K562 (cell line): Measurements from ENCODE around the gene FOXO4. TPM values are rescaled to one million over a fixed set of nuclear protein-coding genes. Genes with fewer than 3 reads are reported as not detected.

Experiments used
- ATAC-seq: fragments of 200-7000 bp; cut with Tn5 transposase; 3 replicates; pipeline ENCODE4 v1.9.1; 2020; ENCODE audit warnings: moderate library complexity
- BruUV-seq: library from RNA; stranded (reverse); fragments of 400-500 nt; replicated peaks from 2 replicates; lab custom pipeline; 2021; lab: Mats Ljungman, UMichigan
- CTCF ChIA-PET: fragments of 300-600 bp; formaldehyde crosslinking; extraction: SDS; loops from one replicate; lab custom pipeline; 2021; ENCODE audit warnings: low intra/inter-chr PET ratio; lab: Yijun Ruan, JAX
- POLR2A ChIA-PET: fragments of 300-600, 350-650 bp; sonication (Branson Sonifier 250); formaldehyde crosslinking; extraction: SDS; loops from one replicate; lab custom pipeline; 2021; ENCODE audit warnings: antibody characterized with exemption, inconsistent platforms; lab: Yijun Ruan, JAX
- DNase-seq, 4 experiments: peaks; one replicate each; pipeline versions ENCODE4 v3.0.0 to v3.0.0-alpha.2; 2011 to 2018; ENCODE audit warnings: low spot score in 3 of 4, mixed read lengths in 3 of 4; ENCODE audit errors: extremely low read depth in 1 of 4
- FAIRE-seq: peaks from 2 replicates; lab custom pipeline; 2011; peaks lifted over from hg19 to GRCh38; lab: Jason Lieb, UNC
- H2AFZ ChIP-seq: 2 replicates; pipeline ENCODE4 v1.6.0; 2011; ENCODE audit warnings: low read depth, low read length, control low read depth, inconsistent platforms
- H3K27ac ChIP-seq: fragments of 200-600 bp; 3 replicates; pipeline ENCODE4 v1.8.0; 2011; ENCODE audit warnings: low read depth, mild to moderate bottlenecking, control low read depth, inconsistent platforms, low read length, moderate library complexity, mixed read lengths; ENCODE audit errors: extremely low read depth
- H3K27me3 ChIP-seq, 2 experiments: fragments of 300-600 bp in 1 of 2; 2 replicates in 1 of 2; 3 replicates in 1 of 2; pipeline versions ENCODE4 v1.6.0 to v1.8.0; 2011; ENCODE audit warnings: inconsistent platforms in 2 of 2, low read length in 2 of 2, mild to moderate bottlenecking in 1 of 2, mixed read lengths in 1 of 2, moderate library complexity in 1 of 2; ENCODE audit not compliant: control insufficient read depth in 2 of 2, insufficient read depth in 2 of 2
- H3K36me3 ChIP-seq: fragments of 300-600 bp; 3 replicates; pipeline ENCODE4 v1.8.0; 2011; ENCODE audit warnings: mild to moderate bottlenecking, low read length, inconsistent platforms; ENCODE audit not compliant: control insufficient read depth, insufficient read depth
- H3K4me1 ChIP-seq, 2 experiments: fragments of 200-600 bp in 1 of 2; replicated peaks in 1 of 2; 2 replicates in 1 of 2; 3 replicates in 1 of 2; pipeline versions ENCODE4 v1.5.1 to v1.8.0; 2011; ENCODE audit warnings: inconsistent platforms in 2 of 2, low read length in 2 of 2, mild to moderate bottlenecking in 1 of 2, mixed read lengths in 1 of 2, moderate library complexity in 1 of 2; ENCODE audit not compliant: control insufficient read depth in 2 of 2, insufficient read depth in 2 of 2
- H3K4me2 ChIP-seq: 2 replicates; pipeline ENCODE4 v1.6.1; 2011; ENCODE audit warnings: low read length, control low read depth, inconsistent platforms, mixed read lengths; ENCODE audit not compliant: insufficient read depth
- H3K4me3 ChIP-seq: fragments of 200-600 bp; sonication (generic), shearing (Covaris generic); 2 replicates; pipeline ENCODE4 v1.5.1; 2016; ENCODE audit warnings: control low read depth, inconsistent platforms
- H3K79me2 ChIP-seq: fragments of 200-600 bp; 3 replicates; pipeline ENCODE4 v1.8.0; 2011; ENCODE audit warnings: low read length, inconsistent platforms; ENCODE audit not compliant: control insufficient read depth, insufficient read depth
- H3K9ac ChIP-seq, 2 experiments: 2 replicates each; pipeline versions ENCODE4 v1.6.0 to v1.6.1; 2011; ENCODE audit warnings: low read depth in 2 of 2, low read length in 2 of 2, control low read depth in 1 of 2, inconsistent platforms in 1 of 2, mild to moderate bottlenecking in 1 of 2, mixed read lengths in 1 of 2; ENCODE audit not compliant: insufficient read depth in 1 of 2
- H3K9me1 ChIP-seq: one replicate; pipeline ENCODE4 v1.6.0; 2011; ENCODE audit warnings: inconsistent platforms, mild to moderate bottlenecking, low read length, moderate library complexity; ENCODE audit not compliant: control insufficient read depth, insufficient read depth
- H3K9me3 ChIP-seq: replicated peaks from 2 replicates; pipeline ENCODE4 v1.5.1; 2011; ENCODE audit warnings: low read depth, low read length, inconsistent platforms; ENCODE audit not compliant: control insufficient read depth, insufficient read depth
- H4K20me1 ChIP-seq: replicated peaks from 2 replicates; pipeline ENCODE4 v1.6.1; 2011; ENCODE audit warnings: low read length, inconsistent platforms, mixed read lengths; ENCODE audit not compliant: control insufficient read depth, insufficient read depth
- ATF4 ChIP-seq: fragments of 450-650 bp; formaldehyde crosslinking; IDR thresholded peaks from 2 replicates; pipeline ENCODE4 v1.4.0; 2022; ENCODE audit warnings: mild to moderate bottlenecking, moderate library complexity
- CHD7 ChIP-seq: fragments of 200-600 bp; sonication (generic); IDR thresholded peaks from one replicate; pipeline ENCODE4 v1.6.1; 2012; ENCODE audit warnings: mild to moderate bottlenecking, low read depth, low read length, inconsistent platforms
- FIP1L1 ChIP-seq: fragments of 200-400 bp; formaldehyde crosslinking; IDR thresholded peaks from 2 replicates; pipeline ENCODE4 v1.6.1; 2018; ENCODE audit warnings: mild to moderate bottlenecking, low read depth, low read length; ENCODE audit not compliant: poor library complexity, severe bottlenecking
- HOXB6 ChIP-seq: fragments of 250-450 bp; sonication (Bioruptor Pico); IDR thresholded peaks from 2 replicates; pipeline ENCODE4 v1.5.1; 2022; ENCODE audit warnings: mild to moderate bottlenecking, borderline replicate concordance
- MYC ChIP-seq, 2 experiments: fragments of 250-450 bp in 1 of 2; sonication (Bioruptor Pico) in 1 of 2; IDR thresholded peaks; 2 replicates each; pipeline versions ENCODE4 v1.5.1 to v1.6.1; 2012 to 2021; ENCODE audit warnings: low read depth in 2 of 2, borderline replicate concordance in 1 of 2, improper control_type of control experiment in 1 of 2, low read length in 1 of 2, mild to moderate bottlenecking in 1 of 2, moderate library complexity in 1 of 2
- SMC3 ChIP-seq: conservative IDR thresholded peaks from 2 replicates; pipeline ENCODE4 v1.6.1; 2011; ENCODE audit warnings: low read depth, low read length, improper control_type of control experiment; ENCODE audit not compliant: insufficient read depth
- in situ Hi-C: fragments of 300-500 bp; cut with MboI; formaldehyde crosslinking; loops from 4 replicates; pipeline ENCODE4 v1.15.0; 2018; ENCODE audit warnings: inconsistent platforms, mixed read lengths
- intact Hi-C: fragments of 100-400 bp; cut with micrococcal nuclease; formaldehyde crosslinking; loops from 2 replicates; pipeline ENCODE4 v1.14.2; 2022
- polyA plus RNA-seq, 8 experiments: library from polyadenylated mRNA; depleted of rRNA in 4 of 8; stranded (reverse) in 5 of 8; unstranded in 3 of 8; fragments of >200 nt; fragmentation: Nextera tagmentation in 2 of 8; fragmentation: Illumina TruSeq in 1 of 8; extraction: Ambion mirVana in 2 of 8; extraction: Trizol in 1 of 8; gene quantifications; 2 replicates each; pipeline versions ENCODE4 v1.2.1 to v1.2.3, GENCODE V29; 2011 to 2014; ENCODE audit warnings: inconsistent platforms in 1 of 8, missing spikeins in 1 of 8
- total RNA-seq, 7 experiments: library from RNA; depleted of rRNA in 6 of 7; stranded (reverse); fragments of >200 nt in 6 of 7; fragmentation: Illumina TruSeq in 2 of 7; extraction: Trizol in 2 of 7; gene quantifications; 2 replicates each; pipeline versions ENCODE4 v1.2.1 to v1.2.3, GENCODE V29; 2011 to 2021; ENCODE audit warnings: low replicate concordance in 1 of 7
- TF ChIP-seq, protein P1 (sequence below): IDR thresholded peaks from 2 replicates; pipeline ENCODE4 v1.6.1; 2011; ENCODE audit warnings: borderline replicate concordance, low read depth, mild to moderate bottlenecking, moderate library complexity, low read length; ENCODE audit not compliant: insufficient read depth, poor library complexity, severe bottlenecking

The FOXO4 gene
- total and polyA plus RNA-seq, 9 of the 15 experiments (the other 6 are each of a cell fraction or from before 2014, with no cell fraction given): 0.13 to 26.6 (median 8.5) TPM

DNA sequence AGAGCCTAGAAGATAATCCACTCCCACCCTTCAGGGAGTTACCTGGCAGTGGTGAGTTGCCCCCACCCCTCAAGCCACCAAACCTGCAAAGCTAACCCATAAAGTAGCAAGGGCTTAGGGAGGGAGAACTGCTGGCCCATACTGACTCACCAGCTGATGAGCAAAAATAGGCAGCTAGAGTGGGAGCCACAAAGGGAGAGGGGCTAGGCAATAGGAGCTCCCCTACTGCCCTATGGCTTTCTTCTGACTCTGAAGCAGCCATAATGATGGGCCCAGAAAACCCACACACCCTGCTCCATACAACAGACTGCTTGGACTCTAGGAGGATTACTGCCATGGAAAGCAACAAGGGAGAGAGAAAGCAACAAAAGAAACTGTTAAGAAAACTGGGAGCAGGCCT lies 35.5 kb upstream of the FOXO4 start:
- H3K9ac ChIP-seq: no peak overlapping the region
- no peaks in the 10 kb centered on the region for H3K9me3 ChIP-seq
- BruUV-seq: no TSS peak
- FAIRE-seq: no peak
- in situ Hi-C loops (no loop called here), intact Hi-C loops (no loop called here)
- H2AFZ ChIP-seq: no peak overlapping the region
- no peak overlapping the region for H3K4me3 ChIP-seq
- H3K36me3 ChIP-seq: peaks cover 38% of the 10 kb centered on the region
- POLR2A ChIA-PET: interaction anchor here (1.0 kb wide), 1 partner anchor 13 kb away, joined by 3 read pairs; no protein-coding TSS in a partner anchor
- peaks cover 5% of the 10 kb centered on the region; the same call in 2 of the 3 replicates for H3K79me2 ChIP-seq
- CTCF ChIA-PET: no interaction called here
- no peaks in the 10 kb centered on the region for H3K27me3 ChIP-seq
- no peaks in the 10 kb centered on the region for H3K9me1 ChIP-seq
- no peak overlapping the region for H3K4me2 ChIP-seq
- no peak for DNase-seq
- ATAC-seq: no peak
- no peaks in the 10 kb centered on the region for H4K20me1 ChIP-seq
- H3K4me1 ChIP-seq: no peaks in the 10 kb centered on the region; a peak in 3 of 5 replicates
- H3K27ac ChIP-seq: no peak overlapping the region
- TF ChIP-seq MYC (IDR thresholded peaks at IDR 0.05; ENCODE audit: low read depth, low read length): no peak
- TF ChIP-seq MYC (CRISPR knock-in tag; IDR thresholded peaks at IDR 0.05; ENCODE audit: borderline replicate concordance, low read depth): no peak
- TF ChIP-seq CHD7: no peak
- no peak for TF ChIP-seq SMC3
- TF ChIP-seq FIP1L1: no peak
- TF ChIP-seq HOXB6 (CRISPR knock-in tag): no peak
- TF ChIP-seq ATF4 (CRISPR knock-in tag): no peak
- TF ChIP-seq, protein P1, sequence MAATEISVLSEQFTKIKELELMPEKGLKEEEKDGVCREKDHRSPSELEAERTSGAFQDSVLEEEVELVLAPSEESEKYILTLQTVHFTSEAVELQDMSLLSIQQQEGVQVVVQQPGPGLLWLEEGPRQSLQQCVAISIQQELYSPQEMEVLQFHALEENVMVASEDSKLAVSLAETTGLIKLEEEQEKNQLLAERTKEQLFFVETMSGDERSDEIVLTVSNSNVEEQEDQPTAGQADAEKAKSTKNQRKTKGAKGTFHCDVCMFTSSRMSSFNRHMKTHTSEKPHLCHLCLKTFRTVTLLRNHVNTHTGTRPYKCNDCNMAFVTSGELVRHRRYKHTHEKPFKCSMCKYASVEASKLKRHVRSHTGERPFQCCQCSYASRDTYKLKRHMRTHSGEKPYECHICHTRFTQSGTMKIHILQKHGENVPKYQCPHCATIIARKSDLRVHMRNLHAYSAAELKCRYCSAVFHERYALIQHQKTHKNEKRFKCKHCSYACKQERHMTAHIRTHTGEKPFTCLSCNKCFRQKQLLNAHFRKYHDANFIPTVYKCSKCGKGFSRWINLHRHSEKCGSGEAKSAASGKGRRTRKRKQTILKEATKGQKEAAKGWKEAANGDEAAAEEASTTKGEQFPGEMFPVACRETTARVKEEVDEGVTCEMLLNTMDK: no peak
